Parathyroid adenoma (tissue), 2 donors: Measurements from ENCODE around the gene CIDEA.

Source experiments
- H2AFZ ChIP-seq: fragments of 300-600 bp; sonication (generic); one replicate; pipeline ENCODE4 v1.7.0; 2017; ENCODE audit warnings: antibody characterized with exemption, mild to moderate bottlenecking
- H3K27ac ChIP-seq: fragments of 300-600 bp; sonication (generic); one replicate; pipeline ENCODE4 v1.7.0; 2017
- H3K27me3 ChIP-seq: fragments of 300-600 bp; sonication (generic); one replicate; pipeline ENCODE4 v1.7.0; 2017; ENCODE audit warnings: low read length; ENCODE audit not compliant: control insufficient read depth, insufficient read depth
- H3K36me3 ChIP-seq: fragments of 300-600 bp; sonication (generic); one replicate; pipeline ENCODE4 v1.7.0; 2017; ENCODE audit warnings: low read length; ENCODE audit not compliant: control insufficient read depth, insufficient read depth
- H3K4me1 ChIP-seq: fragments of 300-600 bp; sonication (generic); one replicate; pipeline ENCODE4 v1.7.0; 2017; ENCODE audit warnings: control low read depth
- H3K4me2 ChIP-seq: fragments of 300-600 bp; sonication (generic); one replicate; pipeline ENCODE4 v1.7.0; 2017; ENCODE audit warnings: low read length
- H3K4me3 ChIP-seq: fragments of 300-600 bp; sonication (generic); one replicate; pipeline ENCODE4 v1.7.0; 2017; ENCODE audit warnings: low read depth, low read length
- H3K79me2 ChIP-seq: fragments of 300-600 bp; sonication (generic); one replicate; pipeline ENCODE4 v1.7.0; 2017; ENCODE audit warnings: control low read depth
- H3K9ac ChIP-seq: fragments of 300-600 bp; sonication (generic); one replicate; pipeline ENCODE4 v1.7.0; 2017; ENCODE audit warnings: mild to moderate bottlenecking
- H3K9me3 ChIP-seq: fragments of 300-600 bp; sonication (generic); one replicate; pipeline ENCODE4 v1.7.0; 2017; ENCODE audit warnings: low read length; ENCODE audit not compliant: control insufficient read depth
- CTCF ChIP-seq: fragments of 300-600 bp; sonication (generic); IDR thresholded peaks from one replicate; pipeline ENCODE4 v1.7.0; 2017; ENCODE audit warnings: antibody characterized with exemption, mild to moderate bottlenecking
- donor health status: primary hyperparathyroidism.

The CIDEA gene

GRCh38 chr18:12310762-12311161, 56.6 kb downstream of the CIDEA start:
- no peak overlapping the region for H3K9ac ChIP-seq
- H3K79me2 ChIP-seq, result no peaks in the 10 kb centered on the region
- H3K4me1 ChIP-seq, result no peaks in the 10 kb centered on the region
- no peak overlapping the region for H2AFZ ChIP-seq
- H3K27me3 ChIP-seq, result no peaks in the 10 kb centered on the region
- H3K27ac ChIP-seq, result no peak overlapping the region
- TF ChIP-seq CTCF, result no peak
- H3K9me3 ChIP-seq, result no peaks in the 10 kb centered on the region
- H3K4me3 ChIP-seq, result no peak overlapping the region
- H3K36me3 ChIP-seq, result no peaks in the 10 kb centered on the region
- no peak overlapping the region for H3K4me2 ChIP-seq

- Histone ChIP-seq H3K36me3 (no peaks in the 10 kb centered on the region), H3K4me1 (no peaks in the 10 kb centered on the region)
Observed at GRCh38 chr18:12312976-12313375, 58.8 kb downstream of the CIDEA start.

GRCh38 chr18:12313530-12314245, 59.5 kb downstream of the CIDEA start:
- no peak overlapping the region for H2AFZ ChIP-seq
- H3K9ac ChIP-seq, result no peak overlapping the region
- H3K9me3 ChIP-seq, result no peaks in the 10 kb centered on the region
- no peak overlapping the region for H3K4me3 ChIP-seq
- H3K27ac ChIP-seq, result no peak overlapping the region
- no peaks in the 10 kb centered on the region for H3K4me1 ChIP-seq
- no peak for TF ChIP-seq CTCF
- H3K4me2 ChIP-seq, result no peak overlapping the region
- no peaks in the 10 kb centered on the region for H3K36me3 ChIP-seq
- no peaks in the 10 kb centered on the region for H3K79me2 ChIP-seq
- no peaks in the 10 kb centered on the region for H3K27me3 ChIP-seq

More at GRCh38 chr18:12312976-12313375, 58.8 kb downstream of the CIDEA start:
- Histone ChIP-seq H3K4me2 (no peak overlapping the region), H3K79me2 (no peaks in the 10 kb centered on the region), H2AFZ (no peak overlapping the region), H3K4me3 (no peak overlapping the region), H3K9me3 (no peaks in the 10 kb centered on the region), H3K27me3 (no peaks in the 10 kb centered on the region), H3K9ac (no peak overlapping the region), H3K27ac (no peak overlapping the region)
- TF ChIP-seq CTCF, result no peak

- Histone ChIP-seq H3K36me3 (no peaks in the 10 kb centered on the region), H3K4me2 (no peak overlapping the region), H3K4me1 (no peaks in the 10 kb centered on the region), H3K9me3 (no peaks in the 10 kb centered on the region), H2AFZ (no peak overlapping the region), H3K79me2 (no peaks in the 10 kb centered on the region), H3K9ac (no peak overlapping the region), H3K27me3 (no peaks in the 10 kb centered on the region), H3K27ac (no peak overlapping the region), H3K4me3 (no peak overlapping the region)
- TF ChIP-seq CTCF, result no peak
Observed at GRCh38 chr18:12314591-12315305, 60.6 kb downstream of the CIDEA start.
